ENCODE data around the gene FXYD2.
"Not testable (repeated sequence)": the region's sequence is repeated elsewhere in the genome, so short reads cannot be mapped to it uniquely, and the experiment has no call there.

The FXYD2 gene

DNA sequence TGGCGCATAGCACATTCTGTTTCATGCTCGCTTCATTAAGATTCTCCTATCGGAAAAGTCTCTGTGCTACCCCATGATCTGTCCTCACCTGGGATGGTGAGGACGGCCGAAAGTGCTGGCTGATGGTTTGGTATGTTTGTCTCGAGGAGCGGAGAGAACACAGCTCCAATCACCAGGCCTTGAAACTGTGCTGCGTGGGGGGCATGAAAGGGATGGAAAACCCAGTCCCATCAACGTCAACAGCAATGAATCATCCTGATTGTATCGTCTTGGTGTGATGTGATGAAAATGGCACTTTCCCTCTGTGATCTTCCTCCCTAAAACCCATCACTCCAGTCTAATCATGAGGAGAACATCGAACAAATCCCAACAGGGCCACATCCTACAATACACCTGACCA lies 43.5 kb upstream of the FXYD2 start:
- Histone ChIP-seq H3K9me2 (replicated peaks; ENCODE audit: control insufficient read depth, low read length) (no peaks in the 10 kb centered on the region), H3K9me3 (ENCODE audit: control insufficient read depth, insufficient read depth, low read length) (no peaks in the 10 kb centered on the region), H3K27ac (ENCODE audit: low read depth, low read length) (no peak overlapping the region), H3K36me3 (ENCODE audit: control insufficient read depth, low read length) (no peaks in the 10 kb centered on the region), H3K4me1 (ENCODE audit: control insufficient read depth, low read length) (no peaks in the 10 kb centered on the region), H3K27me3 (ENCODE audit: control insufficient read depth, low read length) (peaks cover 15% of the 10 kb centered on the region; the same call in 1 of the 2 replicates), H3K4me2 (ENCODE audit: low read length) (no peak overlapping the region), H3K4me3 (ENCODE audit: low read length) (no peak overlapping the region), H4K20me1 (ENCODE audit: control insufficient read depth, insufficient read depth, low read depth, low read length) (no peaks in the 10 kb centered on the region), H3K79me2 (ENCODE audit: control insufficient read depth, low read length) (no peaks in the 10 kb centered on the region), H3F3A (ENCODE audit: control insufficient read depth, insufficient read depth) (no peaks in the 10 kb centered on the region)
- TF ChIP-seq, protein P1, sequence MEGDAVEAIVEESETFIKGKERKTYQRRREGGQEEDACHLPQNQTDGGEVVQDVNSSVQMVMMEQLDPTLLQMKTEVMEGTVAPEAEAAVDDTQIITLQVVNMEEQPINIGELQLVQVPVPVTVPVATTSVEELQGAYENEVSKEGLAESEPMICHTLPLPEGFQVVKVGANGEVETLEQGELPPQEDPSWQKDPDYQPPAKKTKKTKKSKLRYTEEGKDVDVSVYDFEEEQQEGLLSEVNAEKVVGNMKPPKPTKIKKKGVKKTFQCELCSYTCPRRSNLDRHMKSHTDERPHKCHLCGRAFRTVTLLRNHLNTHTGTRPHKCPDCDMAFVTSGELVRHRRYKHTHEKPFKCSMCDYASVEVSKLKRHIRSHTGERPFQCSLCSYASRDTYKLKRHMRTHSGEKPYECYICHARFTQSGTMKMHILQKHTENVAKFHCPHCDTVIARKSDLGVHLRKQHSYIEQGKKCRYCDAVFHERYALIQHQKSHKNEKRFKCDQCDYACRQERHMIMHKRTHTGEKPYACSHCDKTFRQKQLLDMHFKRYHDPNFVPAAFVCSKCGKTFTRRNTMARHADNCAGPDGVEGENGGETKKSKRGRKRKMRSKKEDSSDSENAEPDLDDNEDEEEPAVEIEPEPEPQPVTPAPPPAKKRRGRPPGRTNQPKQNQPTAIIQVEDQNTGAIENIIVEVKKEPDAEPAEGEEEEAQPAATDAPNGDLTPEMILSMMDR (IDR thresholded peaks at IDR 0.05; ENCODE audit: low read depth, low read length, poor library complexity, severe bottlenecking), result no peak
- TF ChIP-seq EZH2phosphoT487 (IDR thresholded peaks at IDR 0.05; ENCODE audit: borderline replicate concordance, low read length), result no peak

DNA sequence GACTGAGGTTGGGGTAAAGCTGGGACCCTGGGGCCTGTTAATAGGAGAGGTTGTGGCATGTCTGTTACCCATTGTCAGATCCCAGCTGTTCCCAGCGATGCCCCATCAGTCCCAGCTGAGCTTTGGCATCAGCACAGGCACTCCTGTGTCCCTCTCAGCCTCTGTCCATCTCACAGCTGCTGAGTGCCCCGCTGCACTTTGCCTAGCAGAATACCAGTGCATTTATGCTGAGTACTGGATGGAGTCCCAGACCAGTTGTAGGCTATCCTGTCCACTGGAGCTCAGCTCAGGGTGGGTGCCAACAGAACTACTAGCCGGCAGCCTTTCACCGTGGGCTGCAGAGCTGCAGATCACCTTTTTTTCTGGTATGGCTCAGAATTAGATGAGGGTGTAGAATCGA lies 42.0 kb upstream of the FXYD2 start:
- no peak overlapping the region for H3K4me2 ChIP-seq (ENCODE audit: low read length)

DNA sequence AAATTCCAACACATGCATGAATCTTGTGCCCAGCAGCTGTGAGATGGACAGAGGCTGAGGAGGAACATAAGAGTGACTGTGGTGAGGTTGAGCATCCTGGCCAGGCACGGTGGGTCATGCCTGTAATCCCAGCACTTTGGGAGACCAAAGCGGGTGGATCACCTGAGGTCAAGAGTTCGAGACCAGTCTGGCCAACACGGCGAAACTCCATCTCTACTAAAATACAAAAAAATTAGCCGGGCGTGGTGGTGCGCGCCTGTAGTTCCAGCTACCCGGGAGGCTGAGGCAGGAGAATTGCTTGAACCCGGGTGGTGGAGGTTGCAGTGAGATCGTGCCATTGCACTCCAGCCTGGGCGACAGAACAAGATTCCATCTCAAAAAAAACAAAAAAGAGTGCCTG lies 41.0 kb upstream of the FXYD2 start:
- H3K9me3 ChIP-seq (ENCODE audit: control insufficient read depth, insufficient read depth, low read length); H3K36me3 ChIP-seq (ENCODE audit: control insufficient read depth, low read length); H3K4me3 ChIP-seq (ENCODE audit: low read length); H3K79me2 ChIP-seq (ENCODE audit: control insufficient read depth, low read length); H3K27me3 ChIP-seq (ENCODE audit: control insufficient read depth, low read length); H3K9me2 ChIP-seq (replicated peaks; ENCODE audit: control insufficient read depth, low read length); H3K4me1 ChIP-seq (ENCODE audit: control insufficient read depth, low read length); H4K20me1 ChIP-seq (ENCODE audit: control insufficient read depth, insufficient read depth, low read depth, low read length); H3K27ac ChIP-seq (ENCODE audit: low read depth, low read length); H3F3A ChIP-seq (ENCODE audit: control insufficient read depth, insufficient read depth); H3K4me2 ChIP-seq (ENCODE audit: low read length): not testable (repeated sequence)

More for the DNA sequence above, 42.0 kb upstream of the FXYD2 start:
- no peaks in the 10 kb centered on the region for H3K9me3 ChIP-seq (ENCODE audit: control insufficient read depth, insufficient read depth, low read length)
- no peak overlapping the region for H3K4me3 ChIP-seq (ENCODE audit: low read length)
- no peaks in the 10 kb centered on the region for H3F3A ChIP-seq (ENCODE audit: control insufficient read depth, insufficient read depth)
- H4K20me1 ChIP-seq (ENCODE audit: control insufficient read depth, insufficient read depth, low read depth, low read length), result no peaks in the 10 kb centered on the region
- H3K9me2 ChIP-seq (replicated peaks; ENCODE audit: control insufficient read depth, low read length), result no peaks in the 10 kb centered on the region
- no peak for TF ChIP-seq EZH2phosphoT487 (IDR thresholded peaks at IDR 0.05; ENCODE audit: borderline replicate concordance, low read length)
- TF ChIP-seq, protein P1 (IDR thresholded peaks at IDR 0.05; ENCODE audit: low read depth, low read length, poor library complexity, severe bottlenecking), result no peak
- no peaks in the 10 kb centered on the region for H3K36me3 ChIP-seq (ENCODE audit: control insufficient read depth, low read length)
- no peaks in the 10 kb centered on the region for H3K79me2 ChIP-seq (ENCODE audit: control insufficient read depth, low read length)
- no peaks in the 10 kb centered on the region for H3K4me1 ChIP-seq (ENCODE audit: control insufficient read depth, low read length)
- no peak overlapping the region for H3K27ac ChIP-seq (ENCODE audit: low read depth, low read length)
- peaks cover 4% of the 10 kb centered on the region; the same call in 1 of the 2 replicates for H3K27me3 ChIP-seq (ENCODE audit: control insufficient read depth, low read length)

DNA sequence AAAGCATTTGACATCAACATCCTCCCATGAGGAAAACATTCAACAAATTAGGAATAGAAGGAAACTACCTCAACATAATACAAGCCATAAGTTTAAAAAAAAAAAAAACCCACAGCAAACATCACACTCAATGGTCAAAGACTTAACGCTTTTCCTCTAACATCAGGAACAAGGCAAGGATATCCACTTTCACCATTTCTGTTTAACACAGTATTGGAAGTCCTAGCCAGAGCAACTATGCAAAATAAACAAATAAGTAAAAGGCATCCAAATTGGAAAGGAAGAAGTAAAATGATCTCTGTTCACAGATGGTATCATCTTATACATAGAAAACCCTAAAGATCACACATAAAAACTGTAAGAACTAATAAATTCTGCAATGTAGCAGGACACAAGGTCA lies 38.8 kb upstream of the FXYD2 start:
- Histone ChIP-seq H3K27me3 (ENCODE audit: control insufficient read depth, low read length) (no peaks in the 10 kb centered on the region), H3K4me1 (ENCODE audit: control insufficient read depth, low read length) (no peaks in the 10 kb centered on the region), H3K36me3 (ENCODE audit: control insufficient read depth, low read length) (no peaks in the 10 kb centered on the region), H3K27ac (ENCODE audit: low read depth, low read length) (no peak overlapping the region), H3K79me2 (ENCODE audit: control insufficient read depth, low read length) (no peaks in the 10 kb centered on the region), H3K4me3 (ENCODE audit: low read length) (no peak overlapping the region), H3F3A (ENCODE audit: control insufficient read depth, insufficient read depth) (no peaks in the 10 kb centered on the region), H3K9me3 (ENCODE audit: control insufficient read depth, insufficient read depth, low read length) (no peaks in the 10 kb centered on the region), H4K20me1 (ENCODE audit: control insufficient read depth, insufficient read depth, low read depth, low read length) (no peaks in the 10 kb centered on the region), H3K9me2 (replicated peaks; ENCODE audit: control insufficient read depth, low read length) (no peaks in the 10 kb centered on the region), H3K4me2 (ENCODE audit: low read length) (no peak overlapping the region)
- no peak for TF ChIP-seq EZH2phosphoT487 (IDR thresholded peaks at IDR 0.05; ENCODE audit: borderline replicate concordance, low read length)
- TF ChIP-seq, protein P1 (IDR thresholded peaks at IDR 0.05; ENCODE audit: low read depth, low read length, poor library complexity, severe bottlenecking), result no peak
